ENCODE results near the gene SARNP.

- TF ChIP-seq CTCF (IDR thresholded peaks at IDR 0.05) (no peak), POLR2A (IDR thresholded peaks at IDR 0.05) (no peak)
These were observed 1.4 kb upstream of the SARNP start for GRCh38 chr12:55818886-55819285.
